GM18873 (cell line): ENCODE results near the gene SFT2D3.

Experiments used
- ATAC-seq: cut with Tn5 transposase; IDR thresholded peaks from one replicate; pipeline ENCODE4 v1.9.1; 2021; ENCODE audit warnings: mild to moderate bottlenecking, moderate library complexity, moderate number of reproducible peaks; ENCODE audit not compliant: unreplicated experiment, low FRiP score

The SFT2D3 gene

DNA sequence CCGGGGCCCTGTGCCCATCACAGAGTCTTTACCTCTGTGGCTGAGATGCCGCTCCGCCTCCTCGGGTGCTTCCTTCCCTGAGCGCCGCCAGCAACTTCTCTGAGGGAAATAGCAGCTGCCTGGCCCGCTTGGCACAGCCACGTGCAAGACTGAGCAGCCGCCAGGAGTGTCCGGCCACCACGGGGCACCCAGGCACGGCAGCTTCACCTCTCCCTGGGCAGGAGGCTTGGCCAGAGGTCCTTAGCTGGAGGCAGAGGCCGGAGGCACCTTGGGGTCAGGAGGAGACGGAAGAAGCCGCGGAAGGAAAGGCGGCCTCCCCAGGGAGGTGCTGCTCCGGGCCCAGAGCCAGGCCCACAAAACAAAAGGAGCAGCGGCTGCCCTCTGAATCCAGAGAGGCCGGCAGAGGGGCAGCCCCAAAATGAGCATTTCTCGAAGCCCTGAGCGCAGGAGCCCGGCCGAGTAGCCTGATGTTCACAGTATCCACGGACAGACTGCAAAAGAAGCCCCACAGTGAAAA is 20.0 kb upstream of the SFT2D3 start:
- ATAC-seq: no peak

DNA sequence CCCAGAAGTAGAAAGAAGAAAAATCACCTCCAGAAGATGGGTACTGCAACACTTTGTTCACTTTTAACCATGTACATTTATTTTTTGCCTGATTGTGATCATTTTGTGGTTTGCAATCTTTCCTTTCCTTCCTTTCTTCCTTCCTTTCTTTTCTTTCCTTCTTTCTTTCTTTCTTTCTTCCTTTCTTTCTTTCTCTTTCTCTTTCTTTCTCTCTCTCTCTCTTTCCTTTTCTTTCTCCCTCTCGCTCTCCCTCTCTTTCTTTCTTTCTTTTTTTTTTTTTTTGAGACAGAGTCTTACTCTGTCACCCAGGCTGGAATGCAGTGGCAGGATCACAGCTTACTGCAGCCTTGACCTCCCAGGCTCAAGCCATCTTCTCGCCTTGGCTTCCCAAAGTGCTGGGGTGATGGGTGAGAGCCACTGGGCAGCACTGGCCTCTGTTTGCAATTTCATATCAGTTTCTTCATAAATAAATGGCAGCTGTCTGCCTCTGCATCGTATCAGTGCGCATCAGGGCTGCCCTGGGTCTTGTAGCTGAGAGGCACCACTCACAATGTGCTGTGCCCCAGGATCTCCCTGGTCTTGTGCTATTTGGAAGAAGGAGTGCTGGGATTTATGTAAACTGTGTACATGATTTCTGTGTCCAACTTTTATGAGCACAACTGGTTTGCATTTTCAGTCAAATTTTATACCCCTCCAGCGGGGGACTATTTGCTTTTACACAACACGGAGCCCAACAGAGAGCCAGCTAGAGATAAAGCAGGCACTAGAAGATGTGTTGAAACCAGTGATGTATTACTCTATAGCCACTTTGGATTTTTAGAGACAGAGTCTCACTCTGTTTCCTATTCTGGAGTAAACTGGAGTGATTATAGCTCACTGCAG is 19.1 kb upstream of the SFT2D3 start:
- ATAC-seq: no peak

DNA sequence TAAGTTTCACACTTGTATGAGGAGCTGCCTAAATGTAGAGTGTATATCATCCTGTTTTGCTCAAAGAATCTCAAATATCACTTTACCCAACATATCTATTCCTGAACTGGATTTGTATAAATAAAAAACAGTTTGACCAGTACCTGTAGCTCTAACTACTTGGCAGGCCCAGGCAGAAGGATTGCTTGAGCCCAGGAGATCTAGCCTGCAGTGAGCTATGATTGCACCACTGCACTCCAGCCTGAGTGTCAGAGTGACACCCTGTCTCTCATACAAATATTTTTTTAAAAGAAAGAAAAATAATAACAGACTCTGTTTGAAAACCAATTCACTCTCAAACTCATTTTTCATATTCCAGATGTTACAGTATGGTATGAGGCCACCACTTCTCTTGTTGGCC is 18.2 kb upstream of the SFT2D3 start:
- ATAC-seq: no peak

DNA sequence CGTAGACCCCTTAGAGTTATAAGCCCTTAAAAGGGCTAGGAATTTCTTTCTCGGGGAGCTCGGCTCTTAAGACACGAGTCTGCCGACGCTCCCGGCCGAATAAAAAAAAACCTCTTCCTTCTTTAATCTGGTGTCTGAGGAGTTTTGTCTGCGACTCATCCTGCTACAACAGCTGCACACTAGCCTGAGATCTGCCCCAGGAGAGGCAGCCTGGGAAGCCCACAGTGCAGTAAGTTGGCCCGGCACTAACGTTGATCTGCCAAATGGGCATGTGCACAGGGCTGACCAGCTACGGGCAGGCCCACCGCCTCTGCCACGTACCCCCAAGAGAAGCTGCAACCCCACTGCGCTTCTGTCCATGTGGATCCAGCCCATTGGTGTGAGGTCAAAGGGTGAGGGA is 17.5 kb upstream of the SFT2D3 start:
- ATAC-seq: no peak

DNA sequence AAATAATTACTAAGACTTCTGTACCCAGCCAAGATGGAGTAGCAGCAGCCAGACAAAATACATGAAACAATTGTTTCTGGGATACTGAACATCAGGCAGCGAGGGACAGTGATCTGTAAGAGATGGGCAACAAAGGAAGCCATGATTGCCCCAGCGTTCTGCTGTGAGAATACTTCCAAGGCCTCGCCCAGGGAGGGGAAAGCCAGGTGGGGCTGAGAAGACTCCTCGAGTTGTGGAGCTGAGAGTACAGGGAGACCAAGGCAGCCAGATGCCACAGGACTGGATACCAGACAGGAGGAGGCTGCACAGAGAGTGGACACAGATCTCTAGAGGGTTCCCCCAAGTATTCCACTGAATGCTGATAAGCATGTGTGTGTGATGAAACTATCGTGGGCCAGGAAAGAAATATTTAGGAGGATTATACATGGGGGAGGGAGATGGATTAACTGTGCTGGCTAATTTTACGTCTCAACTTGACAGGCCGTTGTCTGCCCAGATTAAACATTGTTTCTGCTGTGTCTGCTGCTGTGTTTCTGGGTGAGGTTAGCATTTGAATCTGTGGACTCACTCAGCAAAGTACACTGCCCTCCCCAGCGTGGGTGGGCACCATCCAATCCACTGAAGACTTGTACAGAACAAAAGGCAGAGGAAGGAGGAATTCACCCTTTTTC is 15.8 kb upstream of the SFT2D3 start:
- no peak for ATAC-seq

DNA sequence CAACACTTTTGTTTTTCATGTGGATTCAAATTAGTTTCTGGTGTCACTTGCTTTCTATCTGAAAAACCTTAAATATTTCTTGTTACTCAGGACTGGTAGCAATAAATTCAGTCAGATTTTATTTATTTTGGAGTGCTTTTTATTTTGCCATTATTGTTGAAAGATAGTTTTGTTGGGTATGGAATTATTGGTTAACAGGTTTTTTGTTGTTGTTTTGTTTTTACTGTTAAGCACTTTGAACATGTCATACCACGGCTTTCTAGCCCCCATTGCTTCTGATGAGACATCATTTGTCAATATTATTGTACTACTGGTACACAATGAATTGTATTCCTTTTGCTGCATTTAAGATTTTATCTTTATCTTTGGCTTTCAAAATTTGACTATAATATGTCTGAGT is 12.9 kb upstream of the SFT2D3 start:
- ATAC-seq: no peak

DNA sequence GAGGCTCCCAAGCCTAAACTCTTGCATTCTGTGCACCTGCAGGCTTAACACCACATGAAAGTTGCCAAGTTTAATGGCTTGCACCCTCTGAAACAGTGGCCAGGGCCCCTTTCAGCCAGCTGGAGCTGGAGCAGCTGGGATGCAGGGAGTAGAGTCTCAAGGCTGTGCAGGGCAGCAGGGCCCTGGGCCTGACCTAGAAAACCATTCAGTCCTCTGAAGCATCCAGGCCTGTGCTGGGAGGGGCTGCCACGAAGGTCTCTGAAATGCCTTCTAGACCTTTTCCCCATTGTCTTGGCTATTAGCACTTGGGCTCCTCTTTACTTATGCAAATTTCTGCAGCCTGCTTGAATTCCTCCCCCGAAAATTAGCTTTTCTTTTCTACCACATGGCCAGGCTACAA is 10.6 kb upstream of the SFT2D3 start:
- ATAC-seq: no peak

DNA sequence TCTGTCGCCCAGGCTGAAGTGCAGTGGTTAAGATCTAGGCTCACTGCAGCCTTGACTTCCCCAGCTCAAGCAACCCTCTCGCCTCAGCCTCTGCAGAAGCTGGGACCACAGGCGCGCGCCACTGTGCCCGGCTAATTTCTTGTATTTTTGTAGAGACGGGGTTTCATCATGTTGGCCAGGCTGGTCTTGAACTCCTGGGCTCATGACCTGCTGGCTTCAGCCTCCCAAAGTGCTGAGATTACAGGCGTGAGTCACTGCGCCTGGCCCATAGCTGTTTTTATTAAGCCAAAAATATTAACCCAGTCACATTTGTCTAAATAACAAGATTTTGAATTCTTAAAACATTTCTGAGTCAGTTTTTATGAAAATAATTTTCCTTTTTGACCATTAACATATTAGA is 6.3 kb upstream of the SFT2D3 start:
- no peak for ATAC-seq

DNA sequence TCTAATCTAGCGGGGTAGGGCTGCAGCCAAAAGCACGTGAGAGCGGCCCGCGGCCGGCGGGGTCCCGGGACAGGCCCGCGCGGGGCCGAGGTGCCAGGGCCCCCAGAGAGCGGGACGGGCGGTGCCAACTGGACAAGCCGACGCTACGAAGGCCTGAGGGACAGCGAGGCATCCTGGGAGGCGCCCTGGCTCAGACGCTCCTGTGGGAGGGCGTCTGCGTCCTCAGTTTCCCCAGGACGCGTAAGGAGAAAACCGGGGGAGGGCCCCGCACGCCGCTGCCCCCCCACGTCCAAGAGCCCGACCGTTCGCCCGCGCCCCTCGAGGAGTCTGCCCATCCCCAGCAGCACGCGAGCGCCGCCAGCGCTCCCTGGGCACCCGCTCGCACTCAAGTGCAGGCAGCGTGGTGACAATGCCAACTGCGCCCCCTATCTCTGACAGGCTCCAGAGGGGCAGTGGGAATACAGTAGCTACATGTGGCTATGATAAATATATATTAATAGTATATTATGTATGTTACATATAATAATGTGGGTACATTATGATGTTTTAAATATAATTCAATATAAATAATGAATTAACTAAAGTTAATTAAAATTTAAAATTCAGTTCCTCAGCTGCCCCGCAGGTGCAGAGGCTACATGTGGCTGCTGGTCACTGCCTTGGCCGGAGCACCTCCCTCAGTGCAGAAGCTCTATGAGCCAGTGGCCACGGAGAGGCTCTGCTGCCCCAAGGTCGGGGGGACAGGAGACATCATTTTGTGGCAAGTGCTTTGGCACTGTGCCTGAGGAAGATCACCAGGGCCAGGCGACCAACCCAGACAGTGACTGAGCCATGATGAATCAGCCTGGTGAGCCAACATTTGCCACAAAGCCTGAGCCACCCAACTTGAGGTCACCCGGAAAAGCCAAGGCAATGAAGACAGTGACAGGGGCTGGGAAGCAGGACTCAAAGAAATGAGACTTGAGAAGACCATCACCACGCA is 5.5 kb upstream of the SFT2D3 start:
- ATAC-seq: no peak

DNA sequence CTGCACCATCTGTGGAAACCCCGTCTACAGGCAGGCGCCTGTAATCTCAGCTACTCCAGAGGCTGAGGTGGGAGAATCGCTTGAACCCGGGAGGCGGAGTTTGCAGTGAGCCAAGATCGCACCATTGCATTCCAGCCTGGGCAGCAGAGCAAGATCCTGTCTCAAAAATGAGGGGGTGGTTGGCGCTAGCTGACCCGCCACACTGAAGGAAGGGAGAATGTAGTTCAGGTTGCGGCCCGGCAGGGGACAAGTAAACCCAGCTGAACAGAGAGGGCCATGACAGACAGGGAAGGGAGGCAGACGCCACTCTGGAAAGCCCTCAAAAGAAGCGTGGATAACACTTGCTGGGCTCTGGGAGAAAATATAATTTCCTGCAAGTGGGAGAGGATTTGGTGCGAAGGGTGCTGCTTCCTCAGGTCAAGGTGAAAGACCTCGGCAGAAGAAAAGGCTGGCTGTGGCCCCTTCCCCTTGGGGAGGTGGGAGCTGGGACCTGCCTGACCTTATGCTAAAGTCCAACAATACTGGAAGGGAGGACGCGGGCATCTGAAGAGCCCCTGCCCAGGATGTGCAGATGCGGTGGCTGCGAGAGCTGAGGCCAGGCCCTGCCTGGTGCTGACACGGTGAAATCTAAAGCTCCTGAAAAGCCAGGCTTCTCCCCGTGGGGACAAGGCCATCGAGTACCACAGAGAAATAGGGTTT is 3.7 kb upstream of the SFT2D3 start:
- no peak for ATAC-seq

DNA sequence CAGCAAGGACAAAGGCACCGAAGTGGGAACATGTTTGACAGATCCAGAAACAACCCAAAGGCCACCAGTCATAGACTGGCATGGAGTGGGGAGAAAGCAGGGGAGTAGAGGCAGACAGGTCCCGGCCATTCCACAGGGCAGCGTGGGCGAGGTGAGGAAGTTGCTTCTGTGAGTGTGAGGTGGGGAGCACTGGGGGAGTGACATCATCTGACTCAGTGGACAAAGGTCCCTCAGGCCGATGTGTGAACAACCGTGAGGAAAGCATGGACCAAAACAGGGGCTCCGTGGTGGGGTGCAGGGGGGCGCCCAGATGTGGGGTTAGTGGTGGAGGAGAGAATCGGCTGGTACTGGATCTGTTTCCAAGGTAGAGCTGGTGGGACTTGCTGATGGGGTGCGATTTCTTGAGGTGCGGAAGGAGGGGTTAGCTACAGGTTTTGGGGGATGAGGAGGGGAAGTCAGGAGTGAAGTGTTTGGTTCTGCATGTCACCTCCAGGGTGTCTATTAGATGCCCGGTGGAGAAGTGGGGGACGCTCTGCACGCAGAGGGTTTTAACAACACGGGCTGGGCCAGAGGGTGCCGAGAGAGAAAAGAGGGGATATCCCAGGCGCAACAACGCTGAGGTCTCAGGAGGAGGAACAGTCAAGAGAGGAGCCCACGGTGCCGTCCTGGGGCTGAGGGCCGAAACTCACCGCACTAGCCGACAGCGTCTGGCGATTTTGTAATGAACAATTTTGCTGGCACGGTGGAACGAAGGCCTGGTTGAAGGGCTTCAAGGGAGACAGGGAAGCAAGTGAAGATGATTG is 2.5 kb upstream of the SFT2D3 start:
- no peak for ATAC-seq

DNA sequence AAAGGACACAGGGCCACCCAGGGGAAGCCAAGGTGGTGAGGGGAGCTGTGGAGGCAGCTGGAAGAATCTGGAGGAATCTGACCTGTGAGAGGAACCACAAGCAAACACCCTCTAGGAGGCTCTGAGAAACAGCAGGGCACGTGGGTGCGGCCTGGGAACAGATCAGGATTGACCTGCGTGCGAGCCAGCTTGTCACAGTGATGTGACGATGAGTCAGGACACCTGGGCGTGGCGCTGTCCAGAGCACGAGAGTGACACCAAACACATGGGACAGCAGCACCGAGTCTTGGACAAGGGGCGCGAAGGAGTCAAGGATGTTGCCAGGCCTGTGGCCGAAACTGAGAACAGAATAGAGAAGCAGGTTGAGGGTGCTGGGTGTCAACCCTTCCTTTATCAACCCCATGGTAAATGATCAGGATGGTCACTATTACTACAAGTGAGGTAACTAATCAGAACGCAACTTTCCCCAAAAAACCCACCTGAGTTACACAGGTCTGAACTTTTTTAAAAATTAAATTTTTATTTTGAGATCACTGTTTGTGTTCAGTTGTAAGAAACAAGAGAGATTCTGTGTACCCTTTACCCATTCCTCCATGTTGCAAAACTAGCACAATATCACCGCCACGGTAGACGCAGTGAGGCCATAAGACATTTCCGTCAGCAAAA is 637 bp upstream of the SFT2D3 start:
- ATAC-seq: peak; percentile 70

DNA sequence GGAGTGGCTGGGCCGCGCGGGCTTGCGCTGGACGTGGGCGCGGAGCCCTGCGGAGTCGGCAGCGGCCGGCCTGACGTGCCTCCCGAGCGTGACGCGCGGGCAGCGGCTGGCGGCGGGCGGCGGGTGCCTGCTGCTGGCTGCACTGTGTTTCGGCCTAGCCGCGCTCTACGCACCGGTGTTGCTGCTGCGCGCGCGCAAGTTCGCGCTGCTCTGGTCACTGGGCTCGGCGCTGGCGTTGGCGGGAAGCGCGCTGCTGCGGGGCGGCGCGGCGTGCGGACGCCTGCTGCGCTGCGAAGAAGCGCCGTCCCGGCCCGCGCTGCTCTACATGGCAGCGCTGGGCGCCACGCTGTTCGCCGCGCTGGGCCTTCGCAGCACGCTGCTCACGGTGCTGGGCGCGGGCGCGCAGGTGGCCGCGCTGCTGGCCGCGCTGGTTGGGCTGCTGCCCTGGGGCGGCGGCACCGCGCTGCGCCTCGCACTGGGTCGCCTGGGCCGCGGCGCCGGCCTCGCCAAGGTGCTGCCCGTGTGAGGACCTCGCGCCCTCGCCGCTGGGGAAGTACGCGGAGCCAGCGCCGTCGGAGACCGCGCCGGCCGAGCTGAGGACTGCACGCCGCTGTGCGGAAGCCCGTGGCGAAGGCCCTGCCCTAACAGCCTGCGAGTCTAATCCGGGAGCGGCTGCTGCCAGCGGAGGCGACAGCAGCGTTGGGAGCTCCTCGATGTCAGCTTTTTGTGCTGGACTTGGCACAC is 526 bp downstream of the SFT2D3 start:
- peak; percentile 27 for ATAC-seq

DNA sequence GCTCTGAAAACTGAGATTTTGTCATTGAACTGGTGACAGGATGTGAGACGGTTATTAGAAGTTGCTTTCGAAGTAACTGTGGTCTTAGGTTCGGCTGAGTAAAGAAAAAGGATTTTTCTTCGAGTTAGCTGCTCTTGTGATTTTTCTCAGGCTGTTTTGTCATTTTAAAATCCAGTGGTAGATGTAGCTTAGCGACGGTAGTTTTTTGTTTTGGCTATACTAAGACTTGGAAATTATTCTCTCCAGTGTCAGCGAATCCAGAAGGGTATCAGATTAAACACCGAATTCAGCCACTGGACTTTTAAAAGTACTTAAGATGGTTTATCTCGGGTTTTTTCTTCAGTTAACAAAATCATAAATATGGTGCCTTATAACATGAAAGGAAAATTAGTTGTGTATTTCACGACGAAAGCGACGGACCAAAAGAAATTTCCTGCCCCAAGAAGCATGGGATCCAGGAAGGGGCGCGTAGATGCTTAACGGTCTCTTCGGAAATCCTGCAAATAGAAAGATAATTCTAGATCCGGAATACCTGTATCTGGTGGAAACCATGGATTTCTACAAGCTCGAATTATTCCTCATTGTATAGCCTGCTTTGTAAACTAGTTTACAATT is 1.2 kb downstream of the SFT2D3 start:
- no peak for ATAC-seq

DNA sequence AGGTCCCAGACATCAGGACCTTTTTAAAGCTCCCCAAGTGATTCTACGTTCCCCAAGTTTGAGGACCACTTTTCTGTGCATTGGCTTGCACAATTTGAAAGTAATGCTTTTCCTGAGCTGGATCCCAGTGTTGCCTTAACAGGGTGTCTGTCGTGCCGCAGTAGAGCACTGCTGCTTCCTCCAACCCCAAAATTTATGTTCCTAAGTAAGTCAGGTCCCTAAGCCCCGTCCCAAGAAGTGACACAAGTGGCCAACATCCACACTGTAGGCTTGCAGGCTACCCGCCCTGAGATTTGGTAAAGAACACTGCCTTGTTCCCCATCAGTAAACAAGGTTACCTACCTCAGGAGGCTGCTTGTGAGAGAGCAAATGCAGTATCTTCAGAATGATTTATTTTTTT is 2.0 kb downstream of the SFT2D3 start:
- ATAC-seq: no peak

DNA sequence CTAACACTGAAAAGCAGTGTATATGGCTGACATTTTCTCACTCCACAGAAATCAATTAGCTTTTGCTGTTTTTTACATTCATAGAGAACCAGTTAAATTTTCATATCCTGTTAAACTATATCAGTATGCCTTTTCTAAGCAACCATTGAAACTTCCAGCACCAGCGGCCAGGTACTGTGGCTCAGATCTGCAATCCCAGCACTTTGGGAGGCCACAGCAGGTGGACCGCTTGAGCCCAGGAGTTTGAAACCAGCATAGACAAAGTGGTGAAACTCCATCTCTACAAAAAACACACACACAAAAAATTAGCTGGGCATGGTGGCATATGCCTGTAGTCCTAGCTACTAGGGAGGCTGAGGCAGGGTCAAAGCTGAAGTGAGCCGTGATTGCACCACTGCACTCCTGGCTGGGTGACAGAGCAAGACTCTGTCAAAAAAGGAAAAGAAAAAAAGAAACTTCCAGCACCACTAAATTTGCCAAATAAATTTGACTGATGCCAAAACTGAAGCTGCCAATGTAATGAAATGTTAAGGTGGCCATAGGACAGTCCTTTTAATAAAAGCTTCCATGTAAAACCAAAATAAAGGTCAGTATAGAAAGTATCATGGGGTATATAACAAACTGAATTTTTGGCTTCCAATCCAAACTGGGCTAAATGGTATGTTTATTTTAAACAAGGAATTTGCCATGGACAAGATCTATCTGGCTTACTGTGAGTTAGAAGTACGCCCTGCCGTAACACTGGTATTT is 3.5 kb downstream of the SFT2D3 start:
- ATAC-seq: no peak
